Ovary (tissue), 9 donors: Measurements from ENCODE around the gene CNTNAP5. TPM values are rescaled to one million over a fixed set of nuclear protein-coding genes. Genes with fewer than 3 reads are reported as not detected.

Experiments
- DNase-seq, 5 donors: peaks; one replicate each; pipeline ENCODE4 v3.0.0-alpha.2; 2019 to 2020
- H3K27ac ChIP-seq, 2 donors: fragments of 200-600 bp; one replicate each; pipeline versions ENCODE4 v1.5.1 to v1.8.0; 2019 to 2022
- H3K27me3 ChIP-seq: fragments of 200-600 bp; one replicate; pipeline ENCODE4 v1.8.0; 2022
- H3K36me3 ChIP-seq: fragments of 200-600 bp; sonication (generic); one replicate; pipeline ENCODE4 v1.5.1; 2019
- H3K4me1 ChIP-seq: one replicate; pipeline ENCODE4 v1.8.1; 2013; ENCODE audit warnings: mild to moderate bottlenecking, moderate library complexity; ENCODE audit not compliant: insufficient read depth
- H3K4me3 ChIP-seq: fragments of 200-600 bp; sonication (generic); one replicate; pipeline ENCODE4 v1.5.1; 2017
- H3K9me3 ChIP-seq, 2 donors: fragments of 200-600 bp in 1 of 2; sonication (generic) in 1 of 2; one replicate each; pipeline versions ENCODE4 v1.5.1 to v1.8.1; 2013 to 2019; ENCODE audit warnings: mild to moderate bottlenecking in 1 of 2, moderate library complexity in 1 of 2
- EP300 ChIP-seq: sonication (generic); formaldehyde crosslinking; IDR thresholded peaks from one replicate; pipeline ENCODE4 v1.6.1; 2017; ENCODE audit warnings: antibody characterized with exemption
- POLR2A ChIP-seq: fragments of 450-650 bp; IDR thresholded peaks from one replicate; pipeline ENCODE4 v1.6.1; 2017; ENCODE audit warnings: antibody characterized with exemption, mild to moderate bottlenecking, moderate library complexity
- WGBS, 3 donors: extraction: QIAGEN DNeasy Blood & Tissue Kit in 1 of 3; methylation state at CpG; one replicate each; pipeline versions ENCODE4 v1.1.5 to v1.1.7; 2013 to 2017; 5-methylcytosine and 5-hydroxymethylcytosine counted together
- intact Hi-C, 4 donors: fragments of 100-400 bp; cut with DNase I; formaldehyde crosslinking; loops; one replicate each; pipeline versions ENCODE4 v1.11.0 to v1.15.1; 2022 to 2023
- polyA plus RNA-seq, 2 donors: library from polyadenylated mRNA; stranded (reverse); fragments of 200-250 nt in 1 of 2; fragments of 350-450 nt in 1 of 2; fragmentation: Illumina TruSeq in 1 of 2; extraction: RNeasy Lipid Tissue Mini Kit (QIAGEN cat#74804) in 1 of 2; gene quantifications; one replicate each; pipeline ENCODE4 v1.2.3, GENCODE V29; 2013 to 2014
- total RNA-seq, 7 donors: library from RNA; depleted of rRNA in 2 of 7; stranded (reverse); fragments of >200 nt in 2 of 7; fragmentation: NEBNext Ultra II Directional in 3 of 7; extraction: Animal tissue kit (Norgen Biotek cat#: 25700) in 3 of 7; gene quantifications; one replicate each; pipeline versions ENCODE4 v1.1.0 to v1.2.4, GENCODE V29; 2016 to 2023
- TF ChIP-seq, protein P1 (sequence below), 3 donors: fragments of 450-650 bp in 2 of 3; fragments of 200-600 bp in 1 of 3; IDR thresholded peaks; one replicate each; pipeline versions ENCODE4 v1.5.1 to v1.8.0; 2016 to 2022; ENCODE audit warnings: antibody characterized with exemption in 3 of 3, mild to moderate bottlenecking in 1 of 3
- donor health status: DM: no; HTN: no; CAD: no; lungs with moderate emphysema.
- donor health status: DM: no; HTN: no; CAD: no.
- donor health status: Bipolar disorder and iron deficiency.
- donor health status: DM: yes; HTN: yes; CAD: no.
- donor health status: DM: no; HTN: no; CAD: no.
- donor health status: DM: yes; HTN: yes; CAD: no.

CNTNAP5 gene
- total and polyA plus RNA-seq, 9 donors, result not detected

DNA sequence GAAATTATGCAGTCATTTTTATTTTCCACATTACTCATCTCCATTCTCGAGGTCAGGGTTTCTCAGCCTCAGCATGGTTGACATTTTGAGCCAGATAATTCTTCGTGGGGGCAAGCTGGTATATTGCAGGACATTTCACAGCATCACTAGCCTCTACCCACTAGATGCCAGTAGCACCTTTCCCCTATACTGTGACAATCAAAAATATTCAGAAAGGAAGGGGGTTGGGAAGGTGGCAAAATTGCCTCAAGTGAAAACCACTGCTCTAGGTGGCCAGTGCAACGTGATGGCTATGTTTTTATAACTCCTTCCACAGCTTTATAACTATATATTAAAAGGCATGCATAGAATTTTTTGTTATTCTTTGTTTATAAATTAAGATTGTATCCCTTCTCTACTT, 294.5 kb downstream of the CNTNAP5 start:
- intact Hi-C loops, result no loop called here
- no peaks in the 10 kb centered on the region for H3K9me3 ChIP-seq
- no peaks in the 10 kb centered on the region for H3K27me3 ChIP-seq
- TF ChIP-seq, protein P1, sequence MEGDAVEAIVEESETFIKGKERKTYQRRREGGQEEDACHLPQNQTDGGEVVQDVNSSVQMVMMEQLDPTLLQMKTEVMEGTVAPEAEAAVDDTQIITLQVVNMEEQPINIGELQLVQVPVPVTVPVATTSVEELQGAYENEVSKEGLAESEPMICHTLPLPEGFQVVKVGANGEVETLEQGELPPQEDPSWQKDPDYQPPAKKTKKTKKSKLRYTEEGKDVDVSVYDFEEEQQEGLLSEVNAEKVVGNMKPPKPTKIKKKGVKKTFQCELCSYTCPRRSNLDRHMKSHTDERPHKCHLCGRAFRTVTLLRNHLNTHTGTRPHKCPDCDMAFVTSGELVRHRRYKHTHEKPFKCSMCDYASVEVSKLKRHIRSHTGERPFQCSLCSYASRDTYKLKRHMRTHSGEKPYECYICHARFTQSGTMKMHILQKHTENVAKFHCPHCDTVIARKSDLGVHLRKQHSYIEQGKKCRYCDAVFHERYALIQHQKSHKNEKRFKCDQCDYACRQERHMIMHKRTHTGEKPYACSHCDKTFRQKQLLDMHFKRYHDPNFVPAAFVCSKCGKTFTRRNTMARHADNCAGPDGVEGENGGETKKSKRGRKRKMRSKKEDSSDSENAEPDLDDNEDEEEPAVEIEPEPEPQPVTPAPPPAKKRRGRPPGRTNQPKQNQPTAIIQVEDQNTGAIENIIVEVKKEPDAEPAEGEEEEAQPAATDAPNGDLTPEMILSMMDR (IDR thresholded peaks at IDR 0.05), result no peak
- TF ChIP-seq EP300 (no peak), POLR2A (no peak)
- DNase-seq, result no peak
- no peaks in the 10 kb centered on the region for H3K36me3 ChIP-seq
- H3K4me1 ChIP-seq, result no peaks in the 10 kb centered on the region
- H3K27ac ChIP-seq, result no peak overlapping the region
- WGBS, 3 donors, result 56 to 73% (median 60%) methylated on average over 3 of the region's 3 CpGs
- H3K4me3 ChIP-seq, result no peak overlapping the region

DNA sequence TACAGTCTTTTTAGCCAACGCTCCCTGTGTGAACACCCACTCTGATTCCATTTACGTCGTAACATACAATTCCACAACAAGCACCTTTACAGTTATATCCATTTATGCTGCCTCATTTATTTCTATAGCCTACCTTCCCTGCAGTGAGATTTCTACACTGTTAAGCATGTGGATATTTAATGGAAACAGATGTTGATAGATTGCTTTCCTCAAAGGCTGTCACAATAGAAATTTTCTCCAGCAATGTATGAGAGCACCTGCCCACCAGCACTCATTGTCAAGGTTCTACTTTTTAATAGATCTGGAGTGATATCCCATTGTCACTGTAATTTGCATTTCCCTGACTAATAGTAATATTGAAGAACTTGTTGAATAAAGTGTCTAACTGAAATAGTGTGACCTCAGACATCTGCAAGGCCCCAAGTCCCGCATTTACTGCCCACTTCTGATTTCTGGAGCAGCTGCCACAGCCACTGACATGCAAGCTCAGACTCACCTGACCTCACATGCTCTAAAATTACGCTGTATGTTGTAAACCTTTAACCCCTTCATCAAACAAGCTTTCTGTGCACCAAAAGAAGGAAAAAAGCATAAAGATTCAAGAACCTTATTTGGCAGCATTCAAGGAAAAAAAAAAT, 295.1 kb downstream of the CNTNAP5 start:
- no peaks in the 10 kb centered on the region for H3K4me1 ChIP-seq
- WGBS, 3 donors, result 81 to 88% (median 85%) methylated on average over 5 of the region's 5 CpGs
- no peaks in the 10 kb centered on the region for H3K9me3 ChIP-seq
- H3K36me3 ChIP-seq, result no peaks in the 10 kb centered on the region
- intact Hi-C loops, result no loop called here
- no peak overlapping the region for H3K4me3 ChIP-seq
- TF ChIP-seq EP300 (no peak), POLR2A (no peak)
- TF ChIP-seq, protein P1 (IDR thresholded peaks at IDR 0.05), result no peak
- no peaks in the 10 kb centered on the region for H3K27me3 ChIP-seq
- no peak for DNase-seq
- no peak overlapping the region for H3K27ac ChIP-seq

DNA sequence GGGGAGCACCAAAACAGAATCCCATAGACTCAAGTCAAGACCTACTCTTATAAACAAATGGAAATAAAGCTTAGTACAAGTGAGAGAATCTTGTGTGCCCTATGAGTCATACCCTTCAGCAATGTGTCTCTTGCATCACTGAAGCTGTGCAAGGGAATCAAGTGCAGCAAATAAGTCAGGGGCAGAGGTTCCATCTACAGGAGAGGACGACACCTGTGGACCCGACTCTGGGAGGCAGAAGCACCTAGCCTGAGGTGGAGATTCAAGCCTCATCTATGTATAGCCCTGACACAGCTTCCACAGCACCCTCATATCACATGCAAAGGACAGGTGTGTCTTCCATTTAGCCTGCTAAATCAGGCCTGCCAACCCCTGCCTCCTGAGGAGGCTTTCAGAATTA, 298.2 kb downstream of the CNTNAP5 start:
- Histone ChIP-seq H3K4me1 (no peaks in the 10 kb centered on the region), H3K27me3 (no peaks in the 10 kb centered on the region), H3K36me3 (no peaks in the 10 kb centered on the region), H3K9me3 (no peaks in the 10 kb centered on the region), H3K4me3 (no peak overlapping the region), H3K27ac (no peak overlapping the region)
- intact Hi-C loops, result no loop called here
- no peak for TF ChIP-seq EP300
- TF ChIP-seq, protein P1 (IDR thresholded peaks at IDR 0.05), result no peak
- no peak for TF ChIP-seq POLR2A
- DNase-seq, result no peak
- 61 to 89% (median 80%) methylated on average over 2 of the region's 2 CpGs for WGBS, 3 donors

DNA sequence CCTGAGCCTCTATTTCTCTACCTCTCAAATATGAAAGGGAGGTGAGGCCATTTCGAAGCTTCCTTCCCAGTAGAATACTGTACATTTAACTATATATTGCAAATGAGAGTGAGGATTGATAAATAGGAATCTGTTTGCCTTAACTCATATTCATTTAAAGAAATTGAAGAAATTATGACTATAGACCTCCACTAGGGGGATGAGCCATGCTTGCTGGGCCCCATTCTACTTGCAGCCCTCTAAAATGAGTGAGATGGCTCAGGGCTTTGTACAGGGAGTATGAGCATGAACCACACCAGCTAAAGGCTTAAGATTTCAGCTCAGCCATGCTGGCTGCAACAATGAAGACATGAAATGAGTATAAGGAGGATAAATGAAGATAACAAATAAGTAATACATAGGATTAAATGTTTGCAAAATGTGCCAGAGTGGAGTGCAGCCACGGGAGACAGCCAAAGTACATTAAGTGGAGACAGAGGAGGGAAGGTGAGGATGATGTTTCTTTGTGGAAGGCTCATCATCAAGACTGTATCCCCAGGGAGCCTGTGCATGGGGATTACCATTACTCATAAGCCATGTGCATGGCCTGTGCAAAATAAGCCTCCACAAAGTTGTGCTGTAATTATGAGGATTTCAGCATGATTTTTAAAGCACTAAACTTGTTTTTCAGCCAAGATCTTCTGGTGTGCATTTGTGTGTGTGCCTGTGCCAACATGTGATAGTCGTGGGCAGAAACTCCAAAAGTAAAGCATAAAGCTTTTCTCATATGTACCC, 300.8 kb downstream of the CNTNAP5 start:
- no peak for DNase-seq
- TF ChIP-seq, protein P1 (IDR thresholded peaks at IDR 0.05), result no peak
- no peak for TF ChIP-seq EP300
- no peak for TF ChIP-seq POLR2A
- no peaks in the 10 kb centered on the region for H3K36me3 ChIP-seq
- intact Hi-C loops, result no loop called here
- H3K27me3 ChIP-seq, result no peaks in the 10 kb centered on the region
- no peaks in the 10 kb centered on the region for H3K4me1 ChIP-seq
- no peak overlapping the region for H3K4me3 ChIP-seq
- H3K9me3 ChIP-seq, result no peaks in the 10 kb centered on the region
- H3K27ac ChIP-seq, result no peak overlapping the region
- 52 to 60% (median 60%) methylated on average over 3 of the region's 3 CpGs for WGBS, 3 donors
